ENCODE data around the gene FBLL1. TPM values are rescaled to one million over a fixed set of nuclear protein-coding genes. Genes with fewer than 3 reads are reported as not detected.
A peak's percentile ranks its signal among the peaks of the same experiment; 100 is the strongest.

Gene FBLL1
- polyA plus RNA-seq, 1 of the 3 experiments (the other 2 are of a cell fraction), result 4.4 TPM

GRCh38 chr5:168550656-168551055, 21.6 kb downstream of the FBLL1 start (continued):
- no peak for TF ChIP-seq NRF1 (IDR thresholded peaks at IDR 0.05; ENCODE audit: low read depth, low read length)
- no peak for TF ChIP-seq USF2 (IDR thresholded peaks at IDR 0.05; ENCODE audit: borderline replicate concordance, low read depth, low read length)

- peaks cover 5 to 28% of the 10 kb centered on the region in 2 experiments; a peak in 3 of 4 replicates for H3K4me1 ChIP-seq (ENCODE audit: control insufficient read depth in 1 of 2, insufficient read depth in 2 of 2, low read depth in 1 of 2, low read length in 1 of 2)
- no peaks in the 10 kb centered on the region for H3K27me3 ChIP-seq (ENCODE audit: insufficient read depth)
- CTCF ChIA-PET, result no interaction called here
- H3K27ac ChIP-seq (ENCODE audit: low read depth in 2 of 2, low read length in 1 of 2), result peak overlapping the region in 1 of 2 experiments; percentile 78; a peak in 3 of 4 replicates
- H3K9me2 ChIP-seq, result no peaks in the 10 kb centered on the region
- H3K4me2 ChIP-seq, result peak overlapping the region; percentile 19; the same call in 1 of the 2 replicates
- WGBS (ENCODE audit: low lambda C conversion rate), result 23% methylated on average over 1 of the region's 1 CpG
- no peaks in the 10 kb centered on the region for H3K9me3 ChIP-seq
- peaks cover 13% of the 10 kb centered on the region; the same call in 1 of the 2 replicates for H4K20me1 ChIP-seq (ENCODE audit: insufficient read depth)
- no peak overlapping the region for H3K9ac ChIP-seq
- no peak overlapping the region for H2AFZ ChIP-seq (ENCODE audit: low read depth)
- peaks cover 14% of the 10 kb centered on the region for H3F3A ChIP-seq (replicated peaks; ENCODE audit: insufficient read depth)
- DNase-seq, result no peak
- POLR2A ChIA-PET, result no interaction called here
- H3K4me3 ChIP-seq (ENCODE audit: low read depth in 2 of 2, low read length in 1 of 2), result no peak overlapping the region
- TF ChIP-seq TEAD4 (IDR thresholded peaks at IDR 0.05; ENCODE audit: borderline replicate concordance, insufficient read depth) (no peak), PBX3 (IDR thresholded peaks at IDR 0.05) (no peak), NRF1 (IDR thresholded peaks at IDR 0.05; ENCODE audit: low read depth, low read length) (no peak), TAF1 (IDR thresholded peaks at IDR 0.05; ENCODE audit: borderline replicate concordance, low read depth, low read length) (no peak), GATA2 (CRISPR knock-in tag; IDR thresholded peaks at IDR 0.05) (no peak), MXI1 (IDR thresholded peaks at IDR 0.05; ENCODE audit: low read depth, low read length) (no peak), FOXM1 (IDR thresholded peaks at IDR 0.05; ENCODE audit: low read depth) (no peak), POLR2AphosphoS5 (IDR thresholded peaks at IDR 0.05; ENCODE audit: low read depth, low read length) (0 out of 2 replicates have a peak, but pooled peaks have one; percentile 15), NFIC (IDR thresholded peaks at IDR 0.05; ENCODE audit: borderline replicate concordance) (peak; percentile 65), RAD21 (IDR thresholded peaks at IDR 0.05; ENCODE audit: low read length) (no peak), MEF2A (IDR thresholded peaks at IDR 0.05; ENCODE audit: borderline replicate concordance, low read depth) (peak; percentile 25; the same call in 1 of the 2 replicates), MAX (IDR thresholded peaks at IDR 0.05; ENCODE audit: low read depth) (no peak), YY1 (IDR thresholded peaks at IDR 0.05; ENCODE audit: low read depth) (no peak), RFX5 (IDR thresholded peaks at IDR 0.05; ENCODE audit: low read length) (no peak), CTCF (IDR thresholded peaks at IDR 0.05) (no peak), JUND (IDR thresholded peaks at IDR 0.05) (0 out of 2 replicates have a peak, but pooled peaks have one; percentile 10), TCF12 (IDR thresholded peaks at IDR 0.05) (peak; percentile 56; the same call in 1 of the 2 replicates), RXRA (IDR thresholded peaks at IDR 0.05; ENCODE audit: borderline replicate concordance, low read depth) (no peak), EZH2phosphoT487 (IDR thresholded peaks at IDR 0.05; ENCODE audit: borderline replicate concordance, low read depth) (no peak), GABPA (IDR thresholded peaks at IDR 0.05; ENCODE audit: low read depth) (no peak), CHD2 (IDR thresholded peaks at IDR 0.05; ENCODE audit: low read length, partially characterized antibody) (no peak), IRF3 (IDR thresholded peaks at IDR 0.05; ENCODE audit: low read depth, low read length) (no peak), FOSL2 (IDR thresholded peaks at IDR 0.05; ENCODE audit: borderline replicate concordance, low read depth) (peak; percentile 37; the same call in 1 of the 2 replicates), USF2 (IDR thresholded peaks at IDR 0.05; ENCODE audit: borderline replicate concordance, low read depth, low read length) (no peak)
- peaks cover 56 to 75% of the 10 kb centered on the region in 2 experiments for H3K36me3 ChIP-seq (replicated peaks in 1 of 2; ENCODE audit: control insufficient read depth in 1 of 2, insufficient read depth in 2 of 2, low read length in 1 of 2)
- H3K79me2 ChIP-seq (ENCODE audit: insufficient read depth), result peaks cover 23% of the 10 kb centered on the region
Observed at GRCh38 chr5:168552146-168552545, 23.0 kb downstream of the FBLL1 start.

Measured in SK-N-SH (cell line).